Astrocyte (in vitro differentiated cells and primary cell): Measurements from ENCODE around the gene PTPRN2.

ENCODE experiments used
- EZH2 ChIP-seq: IDR thresholded peaks from 2 replicates; pipeline ENCODE4 v1.6.1; 2012; ENCODE audit warnings: mild to moderate bottlenecking, low read length, inconsistent platforms; ENCODE audit not compliant: insufficient read depth
- TF ChIP-seq, protein P1 (sequence below): IDR thresholded peaks from 2 replicates; pipeline ENCODE4 v1.5.1; 2011; ENCODE audit warnings: low read depth, mild to moderate bottlenecking, inconsistent platforms, low read length, moderate library complexity; ENCODE audit not compliant: insufficient read depth

GRCh38 chr7:158308001-158308400 lies 279.6 kb downstream of the PTPRN2 start:
- TF ChIP-seq, protein P1, sequence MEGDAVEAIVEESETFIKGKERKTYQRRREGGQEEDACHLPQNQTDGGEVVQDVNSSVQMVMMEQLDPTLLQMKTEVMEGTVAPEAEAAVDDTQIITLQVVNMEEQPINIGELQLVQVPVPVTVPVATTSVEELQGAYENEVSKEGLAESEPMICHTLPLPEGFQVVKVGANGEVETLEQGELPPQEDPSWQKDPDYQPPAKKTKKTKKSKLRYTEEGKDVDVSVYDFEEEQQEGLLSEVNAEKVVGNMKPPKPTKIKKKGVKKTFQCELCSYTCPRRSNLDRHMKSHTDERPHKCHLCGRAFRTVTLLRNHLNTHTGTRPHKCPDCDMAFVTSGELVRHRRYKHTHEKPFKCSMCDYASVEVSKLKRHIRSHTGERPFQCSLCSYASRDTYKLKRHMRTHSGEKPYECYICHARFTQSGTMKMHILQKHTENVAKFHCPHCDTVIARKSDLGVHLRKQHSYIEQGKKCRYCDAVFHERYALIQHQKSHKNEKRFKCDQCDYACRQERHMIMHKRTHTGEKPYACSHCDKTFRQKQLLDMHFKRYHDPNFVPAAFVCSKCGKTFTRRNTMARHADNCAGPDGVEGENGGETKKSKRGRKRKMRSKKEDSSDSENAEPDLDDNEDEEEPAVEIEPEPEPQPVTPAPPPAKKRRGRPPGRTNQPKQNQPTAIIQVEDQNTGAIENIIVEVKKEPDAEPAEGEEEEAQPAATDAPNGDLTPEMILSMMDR = no peak
- no peak for TF ChIP-seq EZH2
